Stomach (tissue), 4 donors: ENCODE data around the gene PHF23.

Experiments used
- POLR2A ChIP-seq, 4 donors: fragments of 450-650 bp; IDR thresholded peaks; one replicate each; pipeline ENCODE4 v1.6.1; 2016; ENCODE audit warnings: antibody characterized with exemption in 4 of 4, control low read depth in 2 of 4, mild to moderate bottlenecking in 1 of 4, moderate library complexity in 1 of 4
- POLR2AphosphoS5 ChIP-seq, 3 donors: sonication (generic); formaldehyde crosslinking; IDR thresholded peaks; one replicate each; pipeline ENCODE4 v1.6.1; 2016; ENCODE audit warnings: antibody characterized with exemption in 3 of 3
- TF ChIP-seq, protein P1 (sequence below), 7 experiments: fragments of 450-650 bp in 4 of 7; fragments of 200-600 bp in 3 of 7; sonication (generic) in 3 of 7; IDR thresholded peaks; one replicate each; pipeline ENCODE4 v1.5.1; 2016 to 2019; ENCODE audit warnings: antibody characterized with exemption in 7 of 7, control low read depth in 2 of 7, mild to moderate bottlenecking in 1 of 7

DNA sequence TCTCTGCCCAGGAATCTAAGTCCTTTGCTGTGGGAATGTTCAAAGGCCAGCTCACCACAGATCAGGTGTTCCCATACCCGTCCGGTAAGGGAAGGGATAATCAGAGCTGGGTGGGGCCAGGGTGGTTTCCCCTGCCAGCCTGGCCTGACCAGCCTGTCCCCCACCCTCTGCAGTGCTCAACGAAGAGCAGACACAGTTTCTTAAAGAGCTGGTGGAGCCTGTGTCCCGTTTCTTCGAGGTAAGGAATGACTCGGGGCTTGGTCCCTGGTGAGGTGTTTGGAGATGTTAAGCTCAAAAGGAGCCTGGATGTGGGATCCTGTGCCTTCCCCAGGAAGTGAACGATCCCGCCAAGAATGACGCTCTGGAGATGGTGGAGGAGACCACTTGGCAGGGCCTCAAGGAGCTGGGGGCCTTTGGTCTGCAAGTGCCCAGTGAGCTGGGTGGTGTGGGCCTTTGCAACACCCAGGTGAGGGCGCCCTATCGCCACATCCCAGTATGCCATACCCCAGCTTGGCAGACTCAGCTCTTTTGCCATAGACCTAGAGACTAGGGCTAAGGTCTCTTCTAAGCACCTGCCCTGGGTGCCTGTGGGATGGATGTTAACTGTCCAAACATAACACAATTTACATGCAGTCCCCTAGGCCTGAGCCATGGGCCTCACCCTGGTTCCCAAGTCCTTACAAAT lies 18.5 kb downstream of the PHF23 start:
- TF ChIP-seq POLR2A (IDR thresholded peaks at IDR 0.05) (no peak), POLR2AphosphoS5 (IDR thresholded peaks at IDR 0.05) (no peak)
- TF ChIP-seq, protein P1, sequence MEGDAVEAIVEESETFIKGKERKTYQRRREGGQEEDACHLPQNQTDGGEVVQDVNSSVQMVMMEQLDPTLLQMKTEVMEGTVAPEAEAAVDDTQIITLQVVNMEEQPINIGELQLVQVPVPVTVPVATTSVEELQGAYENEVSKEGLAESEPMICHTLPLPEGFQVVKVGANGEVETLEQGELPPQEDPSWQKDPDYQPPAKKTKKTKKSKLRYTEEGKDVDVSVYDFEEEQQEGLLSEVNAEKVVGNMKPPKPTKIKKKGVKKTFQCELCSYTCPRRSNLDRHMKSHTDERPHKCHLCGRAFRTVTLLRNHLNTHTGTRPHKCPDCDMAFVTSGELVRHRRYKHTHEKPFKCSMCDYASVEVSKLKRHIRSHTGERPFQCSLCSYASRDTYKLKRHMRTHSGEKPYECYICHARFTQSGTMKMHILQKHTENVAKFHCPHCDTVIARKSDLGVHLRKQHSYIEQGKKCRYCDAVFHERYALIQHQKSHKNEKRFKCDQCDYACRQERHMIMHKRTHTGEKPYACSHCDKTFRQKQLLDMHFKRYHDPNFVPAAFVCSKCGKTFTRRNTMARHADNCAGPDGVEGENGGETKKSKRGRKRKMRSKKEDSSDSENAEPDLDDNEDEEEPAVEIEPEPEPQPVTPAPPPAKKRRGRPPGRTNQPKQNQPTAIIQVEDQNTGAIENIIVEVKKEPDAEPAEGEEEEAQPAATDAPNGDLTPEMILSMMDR (IDR thresholded peaks at IDR 0.05): peak in 4 of 7 experiments; percentile 10 to 41 (median 16)
